Uterus (tissue), 2 donors: Measurements from ENCODE around the gene JMJD4.

Experiments used
- CTCF ChIP-seq, 4 experiments: fragments of 200-600 bp in 2 of 4; fragments of 450-650 bp in 2 of 4; sonication (generic) in 2 of 4; IDR thresholded peaks; one replicate each; pipeline ENCODE4 v1.5.1; 2016 to 2019; ENCODE audit warnings: antibody characterized with exemption in 4 of 4, mild to moderate bottlenecking in 2 of 4, moderate library complexity in 1 of 4
- POLR2A ChIP-seq, 2 donors: fragments of 450-650 bp; IDR thresholded peaks; one replicate each; pipeline ENCODE4 v1.6.1; 2016; ENCODE audit warnings: antibody characterized with exemption in 2 of 2, mild to moderate bottlenecking in 1 of 2, moderate library complexity in 1 of 2

GRCh38 chr1:227756172-227756959 is 21.3 kb upstream of the JMJD4 start:
- TF ChIP-seq POLR2A (IDR thresholded peaks at IDR 0.05) (no peak), CTCF (IDR thresholded peaks at IDR 0.05) (no peak)
